ENCODE data around the gene RNF220. TPM values are rescaled to one million over a fixed set of nuclear protein-coding genes. Genes with fewer than 3 reads are reported as not detected.

Gene RNF220
- total and polyA plus RNA-seq, 2 donors from 2014 or later: 66.9 to 69.0 TPM

- intact Hi-C loops (cut with DNase I): no loop called here
- Histone ChIP-seq H3K4me3 (ENCODE audit: low read length in 3 of 3) (no peak overlapping the region), H3K27me3 (ENCODE audit: control insufficient read depth, insufficient read depth, low read length) (peaks cover 2% of the 10 kb centered on the region), H3K9me3 (ENCODE audit: control insufficient read depth in 2 of 3, insufficient read depth in 1 of 3, low read length in 3 of 3) (no peaks in the 10 kb centered on the region), H3K4me1 (ENCODE audit: control insufficient read depth in 2 of 3, insufficient read depth in 2 of 3, low read depth in 1 of 3, low read length in 3 of 3) (no peaks in the 10 kb centered on the region), H3K36me3 (ENCODE audit: control insufficient read depth in 2 of 3, insufficient read depth in 3 of 3, low read length in 3 of 3) (no peaks in the 10 kb centered on the region), H3K9ac (ENCODE audit: low read length in 3 of 3) (no peak overlapping the region), H3K27ac (ENCODE audit: low read depth in 2 of 2, low read length in 2 of 2) (no peak overlapping the region)
- no peak for TF ChIP-seq CTCF (IDR thresholded peaks at IDR 0.05; ENCODE audit: borderline replicate concordance, extremely low read depth, insufficient read depth)
- DNase-seq (no peak), FAIRE-seq (no peak)
These were observed 144.5 kb downstream of the RNF220 start for GRCh38 chr1:44549510-44549909.

- Histone ChIP-seq H3K9ac (ENCODE audit: low read length in 3 of 3) (no peak overlapping the region), H3K27me3 (ENCODE audit: control insufficient read depth, insufficient read depth, low read length) (peaks cover 2% of the 10 kb centered on the region), H3K27ac (ENCODE audit: low read depth in 2 of 2, low read length in 2 of 2) (no peak overlapping the region), H3K9me3 (ENCODE audit: control insufficient read depth in 2 of 3, insufficient read depth in 1 of 3, low read length in 3 of 3) (no peaks in the 10 kb centered on the region), H3K4me3 (ENCODE audit: low read length in 3 of 3) (no peak overlapping the region), H3K36me3 (ENCODE audit: control insufficient read depth in 2 of 3, insufficient read depth in 3 of 3, low read length in 3 of 3) (no peaks in the 10 kb centered on the region), H3K4me1 (ENCODE audit: control insufficient read depth in 2 of 3, insufficient read depth in 2 of 3, low read depth in 1 of 3, low read length in 3 of 3) (no peaks in the 10 kb centered on the region)
- DNase-seq: no peak
- intact Hi-C loops (cut with DNase I): no loop called here
- no peak for TF ChIP-seq CTCF (IDR thresholded peaks at IDR 0.05; ENCODE audit: borderline replicate concordance, extremely low read depth, insufficient read depth)
- no peak for FAIRE-seq
These were observed 148.2 kb downstream of the RNF220 start for GRCh38 chr1:44553127-44553758.

- FAIRE-seq (no peak), DNase-seq (no peak)
- H3K27ac ChIP-seq (ENCODE audit: low read depth in 2 of 2, low read length in 2 of 2): no peak overlapping the region
- TF ChIP-seq CTCF (IDR thresholded peaks at IDR 0.05; ENCODE audit: borderline replicate concordance, extremely low read depth, insufficient read depth): no peak
- no peak overlapping the region for H3K9ac ChIP-seq (ENCODE audit: low read length in 3 of 3)
- intact Hi-C loops (cut with DNase I): no loop called here
- no peak overlapping the region for H3K4me3 ChIP-seq (ENCODE audit: low read length in 3 of 3)
- H3K9me3 ChIP-seq (ENCODE audit: control insufficient read depth in 2 of 3, insufficient read depth in 1 of 3, low read length in 3 of 3): no peaks in the 10 kb centered on the region
- no peaks in the 10 kb centered on the region for H3K4me1 ChIP-seq (ENCODE audit: control insufficient read depth in 2 of 3, insufficient read depth in 2 of 3, low read depth in 1 of 3, low read length in 3 of 3)
- H3K36me3 ChIP-seq (ENCODE audit: control insufficient read depth in 2 of 3, insufficient read depth in 3 of 3, low read length in 3 of 3): no peaks in the 10 kb centered on the region
- H3K27me3 ChIP-seq (ENCODE audit: control insufficient read depth, insufficient read depth, low read length): peaks cover 5% of the 10 kb centered on the region
These were observed 148.7 kb downstream of the RNF220 start for GRCh38 chr1:44553771-44554170.

GRCh38 chr1:44554706-44555105 lies 149.7 kb downstream of the RNF220 start:
- Histone ChIP-seq H3K36me3 (ENCODE audit: control insufficient read depth in 2 of 3, insufficient read depth in 3 of 3, low read length in 3 of 3) (no peaks in the 10 kb centered on the region), H3K27me3 (ENCODE audit: control insufficient read depth, insufficient read depth, low read length) (peaks cover 8% of the 10 kb centered on the region), H3K4me3 (ENCODE audit: low read length in 3 of 3) (no peak overlapping the region), H3K9ac (ENCODE audit: low read length in 3 of 3) (no peak overlapping the region), H3K9me3 (ENCODE audit: control insufficient read depth in 2 of 3, insufficient read depth in 1 of 3, low read length in 3 of 3) (no peaks in the 10 kb centered on the region), H3K4me1 (ENCODE audit: control insufficient read depth in 2 of 3, insufficient read depth in 2 of 3, low read depth in 1 of 3, low read length in 3 of 3) (no peaks in the 10 kb centered on the region), H3K27ac (ENCODE audit: low read depth in 2 of 2, low read length in 2 of 2) (no peak overlapping the region)
- DNase-seq (no peak), FAIRE-seq (no peak)
- intact Hi-C loops (cut with DNase I): no loop called here
- TF ChIP-seq CTCF (IDR thresholded peaks at IDR 0.05; ENCODE audit: borderline replicate concordance, extremely low read depth, insufficient read depth): no peak

Measured in kidney (tissue), 14 donors.